Lower lobe of right lung (tissue), 2 donors: ENCODE data around the gene TAF11L12. TPM values are rescaled to one million over a fixed set of nuclear protein-coding genes. Genes with fewer than 3 reads are reported as not detected.
"Not testable (repeated sequence)": the region's sequence is repeated elsewhere in the genome, so short reads cannot be mapped to it uniquely, and the experiment has no call there.

Source experiments
- ATAC-seq, 2 donors: fragments of 200-7000 bp; cut with Tn5 transposase; one replicate each; pipeline ENCODE4 v1.9.1; 2020 to 2022; ENCODE audit warnings: mild to moderate bottlenecking in 2 of 2, moderate library complexity in 2 of 2
- DNase-seq: peaks from one replicate; pipeline ENCODE4 v3.0.0-alpha.2; 2020
- H3K27ac ChIP-seq: fragments of 200-600 bp; one replicate; pipeline ENCODE4 v1.8.0; 2022
- H3K27me3 ChIP-seq: fragments of 200-600 bp; one replicate; pipeline ENCODE4 v1.8.0; 2022; ENCODE audit warnings: low read depth
- H3K36me3 ChIP-seq: fragments of 200-600 bp; one replicate; pipeline ENCODE4 v1.8.0; 2022; ENCODE audit warnings: mild to moderate bottlenecking
- H3K4me1 ChIP-seq: fragments of 200-600 bp; one replicate; pipeline ENCODE4 v1.8.0; 2022
- H3K4me3 ChIP-seq: fragments of 200-600 bp; one replicate; pipeline ENCODE4 v1.8.0; 2022; ENCODE audit warnings: mild to moderate bottlenecking
- H3K9me3 ChIP-seq: fragments of 200-600 bp; one replicate; pipeline ENCODE4 v1.8.0; 2022
- CTCF ChIP-seq: fragments of 200-600 bp; IDR thresholded peaks from one replicate; pipeline ENCODE4 v1.8.0; 2022; ENCODE audit warnings: antibody characterized with exemption, mild to moderate bottlenecking
- intact Hi-C: fragments of 100-400 bp; cut with DNase I; formaldehyde crosslinking; loops from one replicate; pipeline ENCODE4 v1.11.0; 2022
- long read RNA-seq: library from polyadenylated mRNA; unstranded; transcript quantifications from one replicate; pipeline ENCODE4 v2.0.0, GENCODE V29; 2021
- total RNA-seq: library from RNA; stranded (reverse); fragmentation: NEBNext Ultra II Directional; extraction: Animal tissue kit (Norgen Biotek cat#: 25700); gene quantifications from one replicate; pipeline ENCODE4 v1.2.1, GENCODE V29; 2021
- donor health status: DM: no; HTN: yes; CAD: no; lungs with severe emphysema.

TAF11L12 gene
- total RNA-seq: not detected
- long read RNA-seq: 0 reads

- H3K4me1 ChIP-seq, H3K27me3 ChIP-seq, ATAC-seq, intact Hi-C loops, H3K4me3 ChIP-seq, H3K36me3 ChIP-seq, H3K9me3 ChIP-seq, DNase-seq, H3K27ac ChIP-seq: not testable (repeated sequence)
These were observed at the start of gene TAF11L12 for GRCh38 chr5:17610092-17610491. Gene TAF11L12 (plus strand): TSS chr5:17610392.

- ATAC-seq, intact Hi-C loops, H3K9me3 ChIP-seq, H3K4me3 ChIP-seq, H3K27me3 ChIP-seq, H3K36me3 ChIP-seq, H3K27ac ChIP-seq, H3K4me1 ChIP-seq, DNase-seq: not testable (repeated sequence)
These were observed 24.5 kb upstream of the TAF11L12 start, which contains the start of gene TAF11L7 for GRCh38 chr5:17585658-17586057. Gene TAF11L7 (minus strand): TSS chr5:17585758.

GRCh38 chr5:17590860-17591259 is 19.3 kb upstream of the TAF11L12 start, which contains the start of gene TAF11L8:
Gene TAF11L8 (minus strand): TSS chr5:17590960.
- intact Hi-C loops, H3K27me3 ChIP-seq, H3K36me3 ChIP-seq, H3K9me3 ChIP-seq, DNase-seq, ATAC-seq, H3K4me1 ChIP-seq, H3K4me3 ChIP-seq, H3K27ac ChIP-seq: not testable (repeated sequence)

GRCh38 chr5:17594255-17594654 is 15.9 kb upstream of the TAF11L12 start, which contains the start of gene TAF11L9:
Gene TAF11L9 (minus strand): TSS chr5:17594394.
- H3K27ac ChIP-seq, H3K36me3 ChIP-seq, intact Hi-C loops, H3K4me3 ChIP-seq, H3K9me3 ChIP-seq, H3K27me3 ChIP-seq, ATAC-seq, DNase-seq, H3K4me1 ChIP-seq: not testable (repeated sequence)

- H3K27me3 ChIP-seq, ATAC-seq, DNase-seq, H3K4me1 ChIP-seq, H3K36me3 ChIP-seq, H3K9me3 ChIP-seq, intact Hi-C loops, H3K27ac ChIP-seq, H3K4me3 ChIP-seq: not testable (repeated sequence)
These were observed 12.5 kb upstream of the TAF11L12 start, which contains the start of gene TAF11L10 for GRCh38 chr5:17597728-17598127. Gene TAF11L10 (minus strand): TSS chr5:17597828.

- H3K4me3 ChIP-seq, H3K27me3 ChIP-seq, intact Hi-C loops, DNase-seq, H3K4me1 ChIP-seq, H3K9me3 ChIP-seq, H3K36me3 ChIP-seq, ATAC-seq, H3K27ac ChIP-seq: not testable (repeated sequence)
These were observed 6.3 kb upstream of the TAF11L12 start, which contains the start of gene TAF11L11 for GRCh38 chr5:17603880-17604279. Gene TAF11L11 (plus strand): TSS chr5:17604183.

- no peaks in the 10 kb centered on the region for H3K4me1 ChIP-seq
- intact Hi-C loops: no loop called here
- H3K27ac ChIP-seq: no peak overlapping the region
- no peak for DNase-seq
- no peak for TF ChIP-seq CTCF
- H3K27me3 ChIP-seq: no peaks in the 10 kb centered on the region
- no peak for ATAC-seq
- no peaks in the 10 kb centered on the region for H3K9me3 ChIP-seq
- H3K4me3 ChIP-seq: no peak overlapping the region
- H3K36me3 ChIP-seq: no peaks in the 10 kb centered on the region
These were observed 5.2 kb upstream of the TAF11L12 start for GRCh38 chr5:17604951-17605350.

- H3K36me3 ChIP-seq, H3K9me3 ChIP-seq, H3K4me1 ChIP-seq, H3K4me3 ChIP-seq, ATAC-seq, intact Hi-C loops, H3K27me3 ChIP-seq, DNase-seq, H3K27ac ChIP-seq: not testable (repeated sequence)
These were observed 2.7 kb upstream of the TAF11L12 start for GRCh38 chr5:17607461-17607860.

- no peaks in the 10 kb centered on the region for H3K9me3 ChIP-seq
- H3K27me3 ChIP-seq: no peaks in the 10 kb centered on the region
- no peaks in the 10 kb centered on the region for H3K4me1 ChIP-seq
- no peak overlapping the region for H3K27ac ChIP-seq
- DNase-seq: no peak
- intact Hi-C loops: no loop called here
- no peaks in the 10 kb centered on the region for H3K36me3 ChIP-seq
- no peak for TF ChIP-seq CTCF
- H3K4me3 ChIP-seq: no peak overlapping the region
- ATAC-seq: peak in 1 of 2 donors; percentile 32
These were observed 4.8 kb downstream of the TAF11L12 start for GRCh38 chr5:17614872-17615605.
